Nephron (organoid): ENCODE results near the gene C4orf54.
A peak's percentile ranks its signal among the peaks of the same experiment; 100 is the strongest.

Experiments used
- H3K27ac Mint-ChIP-seq, 3 experiments: 2 replicates each; pipeline ENCODE4 v1.8.0; 2020; ENCODE audit warnings: mixed read lengths in 3 of 3, mild to moderate bottlenecking in 2 of 3, moderate library complexity in 1 of 3
- H3K27me3 Mint-ChIP-seq: 2 replicates; pipeline ENCODE4 v1.8.0; 2021; ENCODE audit warnings: low read depth, mild to moderate bottlenecking, moderate library complexity, mixed read lengths
- H3K36me3 Mint-ChIP-seq: 2 replicates; pipeline ENCODE4 v1.8.0; 2020; ENCODE audit warnings: low read depth, mixed read lengths
- H3K4me1 Mint-ChIP-seq: 2 replicates; pipeline ENCODE4 v1.8.0; 2020; ENCODE audit warnings: mixed read lengths
- H3K4me3 Mint-ChIP-seq, 3 experiments: 2 replicates each; pipeline ENCODE4 v1.8.0; 2020; ENCODE audit warnings: mild to moderate bottlenecking in 3 of 3, mixed read lengths in 3 of 3, moderate library complexity in 2 of 3
- H3K9me3 Mint-ChIP-seq: 2 replicates; pipeline ENCODE4 v1.8.0; 2020; ENCODE audit warnings: mixed read lengths
- TF ChIP-seq, protein P1 (sequence below), 3 experiments: fragments of 200-600 bp; sonication (generic); IDR thresholded peaks; one replicate each; pipeline ENCODE4 v1.5.0; 2021; ENCODE audit warnings: antibody characterized with exemption in 3 of 3; ENCODE audit not compliant: unreplicated experiment in 3 of 3

C4orf54 gene

DNA sequence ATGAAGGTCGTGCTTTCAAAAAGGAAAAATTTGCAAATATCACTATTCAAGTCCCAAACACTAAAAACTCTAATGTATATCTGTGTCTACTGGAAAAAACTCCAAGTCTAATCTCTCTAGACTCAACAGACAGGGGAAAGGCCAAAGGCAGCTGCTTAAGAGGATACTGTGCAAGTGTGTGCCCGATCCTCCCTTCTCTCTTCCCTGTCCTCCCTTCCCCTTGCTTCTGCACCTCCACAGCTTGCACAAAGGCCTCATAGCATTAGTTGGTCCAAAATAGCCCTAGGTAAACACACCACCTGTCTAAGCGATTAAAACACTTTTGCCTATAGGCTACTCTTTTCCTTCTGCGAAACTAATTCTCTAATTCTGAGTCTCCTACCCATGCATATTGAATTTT, 10.6 kb downstream of the C4orf54 start:
- peaks cover 4% of the 10 kb centered on the region for H3K27me3 Mint-ChIP-seq
- TF ChIP-seq, protein P1, sequence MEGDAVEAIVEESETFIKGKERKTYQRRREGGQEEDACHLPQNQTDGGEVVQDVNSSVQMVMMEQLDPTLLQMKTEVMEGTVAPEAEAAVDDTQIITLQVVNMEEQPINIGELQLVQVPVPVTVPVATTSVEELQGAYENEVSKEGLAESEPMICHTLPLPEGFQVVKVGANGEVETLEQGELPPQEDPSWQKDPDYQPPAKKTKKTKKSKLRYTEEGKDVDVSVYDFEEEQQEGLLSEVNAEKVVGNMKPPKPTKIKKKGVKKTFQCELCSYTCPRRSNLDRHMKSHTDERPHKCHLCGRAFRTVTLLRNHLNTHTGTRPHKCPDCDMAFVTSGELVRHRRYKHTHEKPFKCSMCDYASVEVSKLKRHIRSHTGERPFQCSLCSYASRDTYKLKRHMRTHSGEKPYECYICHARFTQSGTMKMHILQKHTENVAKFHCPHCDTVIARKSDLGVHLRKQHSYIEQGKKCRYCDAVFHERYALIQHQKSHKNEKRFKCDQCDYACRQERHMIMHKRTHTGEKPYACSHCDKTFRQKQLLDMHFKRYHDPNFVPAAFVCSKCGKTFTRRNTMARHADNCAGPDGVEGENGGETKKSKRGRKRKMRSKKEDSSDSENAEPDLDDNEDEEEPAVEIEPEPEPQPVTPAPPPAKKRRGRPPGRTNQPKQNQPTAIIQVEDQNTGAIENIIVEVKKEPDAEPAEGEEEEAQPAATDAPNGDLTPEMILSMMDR (IDR thresholded peaks at IDR 0.05; ENCODE audit: unreplicated experiment in 3 of 3) = no peak
- peak overlapping the region; percentile 40 to 79 (median 72) for H3K27ac Mint-ChIP-seq
- peaks cover 62% of the 10 kb centered on the region for H3K4me1 Mint-ChIP-seq
- H3K36me3 Mint-ChIP-seq = no peaks in the 10 kb centered on the region
- peak overlapping the region; percentile 22 to 86 (median 70) for H3K4me3 Mint-ChIP-seq
- H3K9me3 Mint-ChIP-seq = no peaks in the 10 kb centered on the region

DNA sequence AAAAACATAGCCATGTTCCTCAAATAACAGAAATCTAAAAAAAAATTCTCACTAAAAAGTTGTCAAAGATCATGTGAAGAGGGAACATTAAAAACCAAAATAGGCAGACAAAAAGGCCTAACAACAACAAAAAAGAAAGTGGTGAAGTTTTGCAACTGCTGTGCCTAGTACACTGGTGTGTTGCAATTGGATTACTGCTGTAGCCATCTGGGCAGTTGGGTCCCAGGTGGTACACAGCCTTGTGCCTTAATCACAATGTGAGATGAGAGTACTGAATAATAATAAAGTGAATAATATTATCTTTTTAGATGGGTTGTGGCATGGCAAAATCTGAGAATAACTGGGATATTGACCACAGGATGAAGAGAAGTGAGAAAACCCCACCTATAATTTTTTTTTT, 12.0 kb downstream of the C4orf54 start:
- H3K27me3 Mint-ChIP-seq = peaks cover 1% of the 10 kb centered on the region
- H3K4me1 Mint-ChIP-seq = peaks cover 61% of the 10 kb centered on the region
- peak overlapping the region in 1 of 3 experiments; percentile 38 for H3K27ac Mint-ChIP-seq
- H3K4me3 Mint-ChIP-seq = peak overlapping the region in 1 of 3 experiments; percentile 86
- TF ChIP-seq, protein P1 (IDR thresholded peaks at IDR 0.05; ENCODE audit: unreplicated experiment in 3 of 3) = no peak
- H3K36me3 Mint-ChIP-seq = no peaks in the 10 kb centered on the region
- no peaks in the 10 kb centered on the region for H3K9me3 Mint-ChIP-seq

DNA sequence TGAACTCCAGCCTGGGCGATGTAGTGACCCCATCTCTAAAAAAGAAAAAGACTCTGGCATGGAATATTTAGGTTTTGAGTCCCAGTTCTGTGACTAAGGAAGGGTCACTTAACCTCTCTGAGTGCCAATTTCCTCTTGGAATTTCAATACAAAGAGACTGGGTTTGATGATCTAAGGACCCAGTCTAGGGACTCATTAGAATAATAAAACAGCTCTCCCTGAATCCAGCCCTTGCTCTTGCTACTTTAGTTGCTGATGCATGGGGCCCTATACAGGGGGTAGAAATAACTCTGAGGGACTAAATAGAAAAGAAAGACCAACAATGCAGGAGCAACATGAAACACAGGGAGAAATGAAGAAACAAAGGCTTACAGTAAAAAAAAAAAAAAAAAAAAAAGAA, 12.6 kb downstream of the C4orf54 start:
- TF ChIP-seq, protein P1 (IDR thresholded peaks at IDR 0.05; ENCODE audit: unreplicated experiment in 3 of 3) = no peak
- Mint-ChIP-seq H3K9me3 (no peaks in the 10 kb centered on the region), H3K27ac (peak overlapping the region in 1 of 3 experiments; percentile 38), H3K4me3 (peak overlapping the region in 2 of 3 experiments; percentile 42 to 86), H3K36me3 (no peaks in the 10 kb centered on the region), H3K27me3 (no peaks in the 10 kb centered on the region), H3K4me1 (peaks cover 61% of the 10 kb centered on the region)

DNA sequence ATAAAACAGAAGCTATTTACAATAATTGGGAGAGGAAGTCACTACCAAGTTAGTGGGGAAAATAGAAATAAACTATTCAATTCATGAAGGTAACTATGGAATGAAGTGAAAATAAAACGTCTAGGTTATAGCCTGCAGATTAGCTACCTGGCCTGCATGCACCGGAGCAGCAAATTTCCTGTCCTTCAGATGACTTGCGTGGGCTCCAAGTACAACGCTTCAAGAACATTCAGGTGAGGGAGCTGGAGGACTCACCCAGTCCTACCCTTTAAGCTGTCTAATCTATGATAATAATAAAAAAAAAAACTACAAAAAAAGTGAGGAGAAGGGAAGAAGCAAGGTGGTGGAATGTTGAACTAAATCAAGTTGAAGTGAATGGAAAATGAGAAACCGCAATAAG, 13.2 kb downstream of the C4orf54 start:
- H3K27ac Mint-ChIP-seq = no peak overlapping the region
- no peaks in the 10 kb centered on the region for H3K27me3 Mint-ChIP-seq
- H3K36me3 Mint-ChIP-seq = no peaks in the 10 kb centered on the region
- peaks cover 61% of the 10 kb centered on the region for H3K4me1 Mint-ChIP-seq
- no peaks in the 10 kb centered on the region for H3K9me3 Mint-ChIP-seq
- H3K4me3 Mint-ChIP-seq = peak overlapping the region in 1 of 3 experiments; percentile 86
- TF ChIP-seq, protein P1 (IDR thresholded peaks at IDR 0.05; ENCODE audit: unreplicated experiment in 3 of 3) = no peak

DNA sequence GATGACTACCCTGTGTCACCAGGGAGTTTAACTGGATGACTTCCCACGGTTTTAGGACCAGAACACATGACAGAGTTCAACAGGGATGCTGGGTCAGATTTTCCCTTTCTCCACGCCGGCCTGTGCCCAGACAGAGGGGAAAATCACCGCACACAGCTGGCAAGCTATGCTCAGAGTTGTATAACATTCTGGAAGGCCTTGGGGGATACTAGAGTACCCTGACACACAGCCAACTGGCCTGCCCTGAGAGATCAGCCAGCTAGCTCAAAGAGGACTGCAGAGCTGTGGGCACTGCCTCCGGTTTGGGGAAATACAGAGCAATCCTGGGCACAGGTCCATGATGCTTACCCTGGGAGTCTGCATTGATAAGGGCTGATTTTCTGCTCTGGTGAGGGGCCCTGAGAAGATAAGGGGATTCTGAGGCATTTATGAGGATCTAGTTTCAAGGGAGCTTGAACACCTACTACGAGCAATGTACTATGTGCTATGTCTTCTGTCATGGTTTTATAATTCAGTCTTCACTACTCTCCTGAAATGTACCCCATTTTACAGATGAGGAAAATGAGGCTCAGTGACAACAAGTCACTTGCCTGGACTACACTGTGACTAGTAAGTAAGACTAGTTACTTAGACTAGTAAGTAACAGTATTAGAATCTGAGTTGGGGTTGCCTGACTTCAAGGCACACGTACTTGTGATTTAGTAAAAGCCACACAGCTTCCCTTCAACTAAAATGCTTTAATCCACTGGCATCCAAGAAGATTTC, 14.7 kb downstream of the C4orf54 start:
- Mint-ChIP-seq H3K4me3 (peak overlapping the region in 2 of 3 experiments; percentile 21 to 78), H3K4me1 (peaks cover 53% of the 10 kb centered on the region), H3K9me3 (no peaks in the 10 kb centered on the region), H3K27ac (peak overlapping the region in 2 of 3 experiments; percentile 16 to 63), H3K27me3 (no peaks in the 10 kb centered on the region), H3K36me3 (no peaks in the 10 kb centered on the region)
- TF ChIP-seq, protein P1 (IDR thresholded peaks at IDR 0.05; ENCODE audit: unreplicated experiment in 3 of 3) = no peak

DNA sequence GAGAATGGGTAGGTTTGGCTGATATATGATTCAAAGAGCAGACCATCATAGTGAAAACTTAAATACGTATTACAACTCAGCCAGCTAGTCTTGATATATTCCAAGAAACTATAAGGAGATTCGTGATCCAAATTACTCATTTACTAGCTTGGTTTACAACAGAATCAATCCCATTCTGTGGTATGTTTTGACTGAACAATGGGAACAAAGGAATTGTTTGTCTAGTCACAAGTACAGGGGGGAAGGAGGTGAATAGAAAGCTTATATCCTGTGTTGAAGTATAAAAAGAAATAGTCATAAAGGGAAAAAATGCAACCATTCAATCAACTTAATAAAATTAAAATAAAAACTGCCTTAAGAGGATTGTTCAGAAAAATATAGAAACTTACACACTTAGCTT, 17.0 kb downstream of the C4orf54 start:
- Mint-ChIP-seq H3K9me3 (no peaks in the 10 kb centered on the region), H3K4me3 (no peak overlapping the region), H3K36me3 (no peaks in the 10 kb centered on the region), H3K27ac (no peak overlapping the region), H3K4me1 (peaks cover 43% of the 10 kb centered on the region), H3K27me3 (no peaks in the 10 kb centered on the region)
- TF ChIP-seq, protein P1 (IDR thresholded peaks at IDR 0.05; ENCODE audit: unreplicated experiment in 3 of 3) = no peak
